PC-3 (cell line): ENCODE results near the gene CYLD. TPM values are rescaled to one million over a fixed set of nuclear protein-coding genes. Genes with fewer than 3 reads are reported as not detected.

Experiments
- ATAC-seq: fragments of 200-7000 bp; cut with Tn5 transposase; 2 replicates; pipeline ENCODE4 v1.9.1; 2020; ENCODE audit warnings: mild to moderate bottlenecking, moderate library complexity
- BruUV-seq: library from RNA; stranded (reverse); fragments of 400-500 nt; replicated peaks from 2 replicates; lab custom pipeline; 2021; lab: Mats Ljungman, UMichigan
- CTCF ChIA-PET: fragments of 300-600 bp; sonication (Branson Sonifier 250); formaldehyde crosslinking; loops from one replicate; lab custom pipeline; 2022; ENCODE audit warnings: antibody characterized with exemption; lab: Charles Lee
- POLR2A ChIA-PET: fragments of 300-600 bp; sonication (Branson Sonifier 250); formaldehyde crosslinking; loops from one replicate; lab custom pipeline; 2022; ENCODE audit warnings: antibody characterized with exemption; ENCODE audit not compliant: unreplicated experiment; lab: Charles Lee
- DNase-seq: peaks from one replicate; pipeline ENCODE4 v3.0.0-alpha.2; 2015
- H2AFZ ChIP-seq: fragments of 300-600 bp; sonication (generic); 2 replicates; pipeline ENCODE4 v1.6.0; 2016; ENCODE audit warnings: antibody characterized with exemption, low read length
- H3F3A ChIP-seq: fragments of 300-600 bp; sonication (generic); one replicate; pipeline ENCODE4 v1.6.0; 2017; ENCODE audit warnings: antibody characterized with exemption, low read length, control low read depth, mild to moderate bottlenecking; ENCODE audit not compliant: unreplicated experiment
- H3K27ac ChIP-seq: fragments of 300-600 bp; sonication (generic); 2 replicates; pipeline ENCODE4 v1.5.1; 2016; ENCODE audit warnings: mild to moderate bottlenecking, low read length
- H3K27me3 ChIP-seq: fragments of 300-600 bp; sonication (generic); 2 replicates; pipeline ENCODE4 v1.6.1; 2016; ENCODE audit warnings: low read length, mixed read lengths
- H3K36me3 ChIP-seq: fragments of 300-600 bp; sonication (generic); 2 replicates; pipeline ENCODE4 v1.6.1; 2016; ENCODE audit warnings: low read depth, mixed run types, low read length, mixed read lengths
- H3K4me1 ChIP-seq: fragments of 300-600 bp; sonication (generic); 2 replicates; pipeline ENCODE4 v1.5.1; 2016; ENCODE audit warnings: low read length; ENCODE audit not compliant: insufficient read depth
- H3K4me2 ChIP-seq: fragments of 300-600 bp; sonication (generic); 2 replicates; pipeline ENCODE4 v1.6.0; 2016; ENCODE audit warnings: low read length
- H3K4me3 ChIP-seq: fragments of 300-600 bp; sonication (generic); 2 replicates; pipeline ENCODE4 v1.5.1; 2016; ENCODE audit warnings: mild to moderate bottlenecking, low read length, mixed read lengths
- H3K79me2 ChIP-seq: fragments of 300-600 bp; sonication (generic); 2 replicates; pipeline ENCODE4 v1.6.1; 2017; ENCODE audit warnings: low read length, mixed read lengths
- H3K9ac ChIP-seq: fragments of 300-600 bp; sonication (generic); 2 replicates; pipeline ENCODE4 v1.6.0; 2016; ENCODE audit warnings: mild to moderate bottlenecking, low read length
- H3K9me2 ChIP-seq: fragments of 300-600 bp; sonication (generic); replicated peaks from 2 replicates; pipeline ENCODE4 v1.6.1; 2016; ENCODE audit warnings: mixed run types, low read length, mixed read lengths
- H3K9me3 ChIP-seq: fragments of 300-600 bp; sonication (generic); 2 replicates; pipeline ENCODE4 v1.6.1; 2016; ENCODE audit warnings: low read length, mixed read lengths
- H4K20me1 ChIP-seq: fragments of 300-600 bp; sonication (generic); 2 replicates; pipeline ENCODE4 v1.6.1; 2016; ENCODE audit warnings: low read length, mixed read lengths
- EZH2 ChIP-seq: fragments of 300-600 bp; sonication (generic); IDR thresholded peaks from one replicate; pipeline ENCODE4 v1.6.1; 2017; ENCODE audit warnings: antibody characterized with exemption, mild to moderate bottlenecking, low read length; ENCODE audit not compliant: unreplicated experiment
- EZH2phosphoT487 ChIP-seq: fragments of 300-600 bp; sonication (generic); IDR thresholded peaks from 2 replicates; pipeline ENCODE4 v1.6.1; 2018; ENCODE audit warnings: mild to moderate bottlenecking, antibody characterized with exemption, low read length, borderline replicate concordance
- intact Hi-C: fragments of 100-400 bp; cut with micrococcal nuclease; formaldehyde crosslinking; loops from 2 replicates; pipeline ENCODE4 v1.9.0; 2023
- microRNA-seq: library from miRNA; unstranded; fragments of <30 nt; microRNA quantifications from one replicate; pipeline ENCODE4 v1.1.0, GENCODE V29; 2020; ENCODE audit not compliant: unreplicated experiment
- total RNA-seq: library from RNA; depleted of rRNA; stranded (reverse); fragments of >200 nt; gene quantifications from 2 replicates; pipeline ENCODE4 v1.2.3, GENCODE V29; 2014; rRNA removed
- TF ChIP-seq, protein P1 (sequence below): fragments of 300-600 bp; sonication (generic); conservative IDR thresholded peaks from 2 replicates; pipeline ENCODE4 v1.5.1; 2017; ENCODE audit warnings: antibody characterized with exemption, low read depth, mild to moderate bottlenecking, low read length

The CYLD gene
- total RNA-seq, 1 experiment from 2014 or later = 8.6 TPM

DNA sequence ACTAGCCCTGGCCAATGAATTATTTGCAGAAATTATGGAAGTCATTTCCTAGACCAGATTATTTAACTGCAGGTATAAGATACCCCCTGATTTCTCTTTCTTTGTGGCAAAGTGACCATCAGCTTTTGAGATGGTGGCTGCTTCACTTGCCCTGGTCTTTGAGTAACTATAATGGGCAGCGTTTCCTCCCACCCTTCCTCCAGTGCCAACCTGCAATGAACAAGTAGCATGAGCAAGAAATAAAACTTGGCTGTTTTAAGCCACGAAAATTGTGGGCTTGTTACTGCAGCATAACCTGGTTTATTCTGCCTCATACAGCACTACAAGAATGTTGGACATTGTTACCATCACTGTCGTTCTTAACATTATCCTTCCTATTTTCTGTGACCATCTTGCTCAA, 105.3 kb downstream of the CYLD start:
- no peaks in the 10 kb centered on the region for H3K9me3 ChIP-seq
- DNase-seq = no peak
- peaks cover 4% of the 10 kb centered on the region; the same call in 1 of the 2 replicates for H3K27me3 ChIP-seq
- BruUV-seq = no TSS peak
- no peak overlapping the region for H3K27ac ChIP-seq
- no peak overlapping the region for H2AFZ ChIP-seq
- no peaks in the 10 kb centered on the region for H3K9me2 ChIP-seq
- H3K4me3 ChIP-seq = no peak overlapping the region
- no peaks in the 10 kb centered on the region for H3K4me1 ChIP-seq
- no peak for ATAC-seq
- H4K20me1 ChIP-seq = no peaks in the 10 kb centered on the region
- no peaks in the 10 kb centered on the region for H3K79me2 ChIP-seq
- intact Hi-C loops = no loop called here
- ChIA-PET CTCF (no interaction called here), POLR2A (no interaction called here)
- TF ChIP-seq EZH2 (no peak), EZH2phosphoT487 (no peak)
- TF ChIP-seq, protein P1, sequence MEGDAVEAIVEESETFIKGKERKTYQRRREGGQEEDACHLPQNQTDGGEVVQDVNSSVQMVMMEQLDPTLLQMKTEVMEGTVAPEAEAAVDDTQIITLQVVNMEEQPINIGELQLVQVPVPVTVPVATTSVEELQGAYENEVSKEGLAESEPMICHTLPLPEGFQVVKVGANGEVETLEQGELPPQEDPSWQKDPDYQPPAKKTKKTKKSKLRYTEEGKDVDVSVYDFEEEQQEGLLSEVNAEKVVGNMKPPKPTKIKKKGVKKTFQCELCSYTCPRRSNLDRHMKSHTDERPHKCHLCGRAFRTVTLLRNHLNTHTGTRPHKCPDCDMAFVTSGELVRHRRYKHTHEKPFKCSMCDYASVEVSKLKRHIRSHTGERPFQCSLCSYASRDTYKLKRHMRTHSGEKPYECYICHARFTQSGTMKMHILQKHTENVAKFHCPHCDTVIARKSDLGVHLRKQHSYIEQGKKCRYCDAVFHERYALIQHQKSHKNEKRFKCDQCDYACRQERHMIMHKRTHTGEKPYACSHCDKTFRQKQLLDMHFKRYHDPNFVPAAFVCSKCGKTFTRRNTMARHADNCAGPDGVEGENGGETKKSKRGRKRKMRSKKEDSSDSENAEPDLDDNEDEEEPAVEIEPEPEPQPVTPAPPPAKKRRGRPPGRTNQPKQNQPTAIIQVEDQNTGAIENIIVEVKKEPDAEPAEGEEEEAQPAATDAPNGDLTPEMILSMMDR = no peak
- no peak overlapping the region for H3K4me2 ChIP-seq
- H3K9ac ChIP-seq = no peak overlapping the region
- no peaks in the 10 kb centered on the region for H3F3A ChIP-seq
- H3K36me3 ChIP-seq = no peaks in the 10 kb centered on the region

DNA sequence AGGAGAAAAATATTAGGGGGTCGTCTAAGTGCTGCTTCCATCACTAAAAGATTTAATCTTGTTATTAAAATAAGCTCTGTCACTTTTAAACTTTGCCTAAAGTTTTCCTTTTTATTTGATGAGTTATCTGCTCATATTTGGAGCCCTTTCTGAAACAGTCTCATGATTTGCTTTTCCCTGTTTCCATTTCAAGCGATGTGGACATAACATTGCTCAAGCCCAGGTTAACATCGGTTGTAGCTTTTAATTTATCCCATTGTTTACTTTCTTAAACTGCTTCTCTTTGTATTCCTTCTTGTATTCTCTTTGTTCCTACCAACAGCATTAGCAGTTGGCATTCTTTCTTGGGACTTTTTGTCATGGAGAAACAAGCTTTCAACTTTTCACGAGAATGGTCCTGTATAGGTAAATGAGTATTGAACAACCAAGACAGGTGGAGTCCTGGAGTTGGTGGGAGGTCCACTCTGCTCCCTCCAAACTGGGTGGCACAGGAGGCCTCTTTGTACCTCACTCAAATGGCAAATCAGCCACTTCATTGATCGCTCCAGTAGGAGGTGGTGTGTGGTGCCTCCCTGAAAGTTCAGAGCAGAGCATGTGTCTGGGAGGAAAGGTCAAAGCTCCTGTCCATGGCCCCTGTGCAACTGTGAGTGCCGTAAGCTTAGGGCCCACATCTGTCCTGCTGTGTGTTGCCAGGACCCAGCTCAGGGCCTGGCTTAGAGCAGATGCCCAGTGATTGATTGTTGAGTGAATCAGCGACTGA, 107.0 kb downstream of the CYLD start:
- Histone ChIP-seq H3K36me3 (no peaks in the 10 kb centered on the region), H3K9me3 (no peaks in the 10 kb centered on the region), H4K20me1 (no peaks in the 10 kb centered on the region), H3K27me3 (peaks cover 4% of the 10 kb centered on the region; the same call in 1 of the 2 replicates), H3K79me2 (no peaks in the 10 kb centered on the region), H3K4me3 (no peak overlapping the region), H3K9ac (no peak overlapping the region), H3F3A (no peaks in the 10 kb centered on the region), H2AFZ (no peak overlapping the region), H3K9me2 (no peaks in the 10 kb centered on the region), H3K4me2 (no peak overlapping the region), H3K27ac (no peak overlapping the region), H3K4me1 (peaks cover 4% of the 10 kb centered on the region; the same call in 1 of the 2 replicates)
- BruUV-seq = no TSS peak
- ChIA-PET POLR2A (no interaction called here), CTCF (no interaction called here)
- no peak for DNase-seq
- intact Hi-C loops = no loop called here
- TF ChIP-seq EZH2phosphoT487 (no peak), EZH2 (no peak)
- TF ChIP-seq, protein P1 = no peak
- no peak for ATAC-seq

Small RNAs within 50 kb of the gene (microRNA-seq; reads per million reads assigned to microRNA genes)
- gene MIR3181 = not detected

Other genes starting within 250 kb of the CYLD start
- 0.06 and 0.07 TPM in 2 replicates for gene NKD1, start 193.7 kb upstream of the CYLD start, total RNA-seq
- not detected in 2 replicates for gene SNX20, start 60.8 kb upstream of the CYLD start, total RNA-seq
- gene NOD2, start 48.5 kb upstream of the CYLD start, total RNA-seq = 0.07 TPM in 1 of 2 replicates, not detected in the other